HFFc6 (cell line): ENCODE measurements around the gene CTU2. TPM values are rescaled to one million over a fixed set of nuclear protein-coding genes. Genes with fewer than 3 reads are reported as not detected.

Experiments used
- DNase-seq: peaks from one replicate; pipeline ENCODE4 v3.0.0-alpha.2; 2018
- H3K27ac Mint-ChIP-seq: 2 replicates; pipeline ENCODE4 v1.8.0; 2020; ENCODE audit warnings: mild to moderate bottlenecking, mixed read lengths
- H3K27me3 Mint-ChIP-seq: 2 replicates; pipeline ENCODE4 v1.8.0; 2021; ENCODE audit warnings: mild to moderate bottlenecking, moderate library complexity, mixed read lengths; ENCODE audit not compliant: insufficient read depth
- H3K36me3 Mint-ChIP-seq: 2 replicates; pipeline ENCODE4 v1.8.0; 2021; ENCODE audit warnings: low read depth, mixed read lengths
- H3K4me1 Mint-ChIP-seq: 2 replicates; pipeline ENCODE4 v1.8.0; 2020; ENCODE audit warnings: low read depth, mixed read lengths
- H3K4me3 Mint-ChIP-seq: 2 replicates; pipeline ENCODE4 v1.8.0; 2020; ENCODE audit warnings: mild to moderate bottlenecking, moderate library complexity, mixed read lengths
- H3K9me3 Mint-ChIP-seq: 2 replicates; pipeline ENCODE4 v1.8.0; 2020; ENCODE audit warnings: mild to moderate bottlenecking, mixed read lengths
- total RNA-seq, 6 experiments: library from RNA; stranded (reverse); fragmentation: NEBNext Ultra II Directional; extraction: Animal tissue kit (Norgen Biotek cat#: 25700); gene quantifications; 2 replicates in 1 of 6; 3 replicates in 5 of 6; pipeline ENCODE4 v1.2.3, GENCODE V29; 2021
- TF ChIP-seq, protein P1 (sequence below): fragments of 200-600 bp; sonication (generic); IDR thresholded peaks from 2 replicates; pipeline ENCODE4 v1.5.0; 2021; ENCODE audit warnings: antibody characterized with exemption, mild to moderate bottlenecking

Gene CTU2
- total RNA-seq, 6 experiments from 2014 or later, result 26.2 to 37.0 (median 33.2) TPM

- Mint-ChIP-seq H3K9me3 (no peaks in the 10 kb centered on the region), H3K27me3 (peaks cover 4% of the 10 kb centered on the region; the same call in 1 of the 2 replicates), H3K27ac (no peak overlapping the region), H3K4me1 (no peaks in the 10 kb centered on the region), H3K4me3 (no peak overlapping the region), H3K36me3 (no peaks in the 10 kb centered on the region)
- DNase-seq, result no peak
- TF ChIP-seq, protein P1, sequence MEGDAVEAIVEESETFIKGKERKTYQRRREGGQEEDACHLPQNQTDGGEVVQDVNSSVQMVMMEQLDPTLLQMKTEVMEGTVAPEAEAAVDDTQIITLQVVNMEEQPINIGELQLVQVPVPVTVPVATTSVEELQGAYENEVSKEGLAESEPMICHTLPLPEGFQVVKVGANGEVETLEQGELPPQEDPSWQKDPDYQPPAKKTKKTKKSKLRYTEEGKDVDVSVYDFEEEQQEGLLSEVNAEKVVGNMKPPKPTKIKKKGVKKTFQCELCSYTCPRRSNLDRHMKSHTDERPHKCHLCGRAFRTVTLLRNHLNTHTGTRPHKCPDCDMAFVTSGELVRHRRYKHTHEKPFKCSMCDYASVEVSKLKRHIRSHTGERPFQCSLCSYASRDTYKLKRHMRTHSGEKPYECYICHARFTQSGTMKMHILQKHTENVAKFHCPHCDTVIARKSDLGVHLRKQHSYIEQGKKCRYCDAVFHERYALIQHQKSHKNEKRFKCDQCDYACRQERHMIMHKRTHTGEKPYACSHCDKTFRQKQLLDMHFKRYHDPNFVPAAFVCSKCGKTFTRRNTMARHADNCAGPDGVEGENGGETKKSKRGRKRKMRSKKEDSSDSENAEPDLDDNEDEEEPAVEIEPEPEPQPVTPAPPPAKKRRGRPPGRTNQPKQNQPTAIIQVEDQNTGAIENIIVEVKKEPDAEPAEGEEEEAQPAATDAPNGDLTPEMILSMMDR, result no peak
Measured at GRCh38 chr16:88739977-88740726, 33.8 kb downstream of the CTU2 start.

DNA sequence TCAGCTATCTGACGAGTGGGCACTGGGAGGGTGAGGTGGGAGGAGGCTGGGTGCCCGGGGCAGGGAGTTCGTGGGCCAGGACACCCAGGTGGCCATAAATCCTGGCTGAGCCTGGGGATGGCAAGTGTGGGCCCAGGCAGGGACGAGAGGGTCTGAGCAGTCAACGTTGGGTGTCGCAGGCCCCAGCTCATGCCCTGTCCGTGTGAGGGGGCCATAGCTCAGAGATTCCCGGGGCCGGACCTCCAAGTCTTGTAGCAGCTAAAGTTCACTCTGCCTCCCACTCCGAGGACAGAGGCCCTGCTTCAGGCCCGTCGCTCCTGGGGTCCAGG is 34.4 kb downstream of the CTU2 start:
- Mint-ChIP-seq H3K9me3 (no peaks in the 10 kb centered on the region), H3K27me3 (peaks cover 4% of the 10 kb centered on the region; the same call in 1 of the 2 replicates), H3K27ac (no peak overlapping the region), H3K4me3 (no peak overlapping the region), H3K36me3 (no peaks in the 10 kb centered on the region), H3K4me1 (no peaks in the 10 kb centered on the region)
- TF ChIP-seq, protein P1, result no peak
- no peak for DNase-seq

- DNase-seq, result no peak
- Mint-ChIP-seq H3K9me3 (no peaks in the 10 kb centered on the region), H3K27me3 (peaks cover 4% of the 10 kb centered on the region; the same call in 1 of the 2 replicates), H3K27ac (no peak overlapping the region), H3K4me1 (no peaks in the 10 kb centered on the region), H3K36me3 (no peaks in the 10 kb centered on the region), H3K4me3 (no peak overlapping the region)
- TF ChIP-seq, protein P1, result no peak
Measured at GRCh38 chr16:88741368-88741767, 35.1 kb downstream of the CTU2 start.

GRCh38 chr16:88742896-88743605 is 36.7 kb downstream of the CTU2 start:
- H3K4me3 Mint-ChIP-seq, result no peak overlapping the region
- TF ChIP-seq, protein P1, result no peak

DNA sequence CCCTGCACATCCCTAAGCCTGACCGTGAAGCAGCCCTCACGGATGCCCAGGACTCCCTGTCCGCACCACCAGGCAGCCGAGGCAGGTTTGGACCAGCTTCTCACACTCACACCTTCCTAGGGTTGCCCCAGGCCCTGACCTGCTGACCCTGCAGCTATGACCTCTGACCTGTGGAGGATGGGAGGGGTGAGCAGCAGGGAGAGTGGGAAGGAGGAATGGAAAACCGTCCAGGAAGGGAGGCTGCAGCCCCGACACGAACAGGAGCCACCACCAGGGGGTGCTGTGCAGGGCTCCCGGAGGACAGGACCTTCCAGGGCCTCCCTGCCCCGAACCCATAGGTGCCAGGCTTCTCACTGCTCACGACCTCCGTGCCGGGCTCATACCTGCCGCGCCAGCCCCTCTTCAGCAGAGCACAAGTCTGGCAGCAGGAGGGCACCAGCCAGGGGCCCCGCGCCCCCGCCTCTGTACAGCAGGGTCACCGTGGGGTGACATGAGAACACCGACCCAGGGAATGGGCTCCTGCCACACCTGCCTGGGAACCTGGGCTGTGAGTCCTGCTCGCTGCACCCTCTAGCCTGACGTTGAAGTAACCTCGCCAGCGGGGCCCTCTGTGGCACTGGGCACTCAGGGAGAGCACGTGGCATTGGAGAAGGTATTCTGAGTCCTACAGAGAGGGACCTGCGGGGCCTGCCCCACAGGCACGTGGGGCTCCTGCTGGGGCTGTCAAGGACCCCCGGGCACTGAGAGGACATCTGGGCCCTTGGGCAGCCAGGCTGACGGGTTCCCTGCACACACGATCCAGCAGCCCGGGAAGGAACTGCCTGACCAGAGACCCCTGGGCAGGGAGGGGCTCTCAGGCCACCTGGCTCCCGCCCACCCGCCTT is 37.6 kb downstream of the CTU2 start:
- Mint-ChIP-seq H3K27ac (no peak overlapping the region), H3K4me1 (no peaks in the 10 kb centered on the region; the same call in 1 of the 2 replicates)
- DNase-seq, result peak; percentile 45

More at GRCh38 chr16:88742896-88743605, 36.7 kb downstream of the CTU2 start:
- Mint-ChIP-seq H3K4me1 (no peaks in the 10 kb centered on the region; the same call in 1 of the 2 replicates), H3K9me3 (no peaks in the 10 kb centered on the region), H3K27me3 (peaks cover 4% of the 10 kb centered on the region; the same call in 1 of the 2 replicates), H3K36me3 (no peaks in the 10 kb centered on the region), H3K27ac (no peak overlapping the region)
- no peak for DNase-seq

More for the DNA sequence above, 37.6 kb downstream of the CTU2 start:
- H3K36me3 Mint-ChIP-seq, result no peaks in the 10 kb centered on the region
- H3K27me3 Mint-ChIP-seq, result no peaks in the 10 kb centered on the region; the same call in 1 of the 2 replicates
- TF ChIP-seq, protein P1, result peak; percentile 98
- H3K9me3 Mint-ChIP-seq, result no peaks in the 10 kb centered on the region
- H3K4me3 Mint-ChIP-seq, result no peak overlapping the region
